CD4-positive, alpha-beta T cell (primary cell): ENCODE measurements around the gene GORASP1. TPM values are rescaled to one million over a fixed set of nuclear protein-coding genes. Genes with fewer than 3 reads are reported as not detected.

ENCODE experiments used
- ATAC-seq: fragments of 200-7000 bp; cut with Tn5 transposase; one replicate; pipeline ENCODE4 v1.10.0; 2022; ENCODE audit warnings: mild to moderate bottlenecking; ENCODE audit not compliant: poor library complexity
- CTCF ChIA-PET: fragments of 350-600 bp; sonication (Branson Sonifier 250); formaldehyde crosslinking; loops from one replicate; lab custom pipeline; 2021; ENCODE audit warnings: antibody characterized with exemption, inconsistent platforms; lab: Charles Lee
- POLR2A ChIA-PET: fragments of 350-600 bp; sonication (Branson Sonifier 250); formaldehyde crosslinking; loops from one replicate; lab custom pipeline; 2021; ENCODE audit warnings: antibody characterized with exemption, inconsistent platforms; lab: Charles Lee
- DNase-seq, 14 experiments: peaks; one replicate each; pipeline ENCODE4 v3.0.0-alpha.2; 2013 to 2020; ENCODE audit warnings: mixed read lengths in 2 of 14
- H3K27ac ChIP-seq, 2 donors: one replicate each; pipeline versions ENCODE4 v1.5.1 to v1.7.0; 2013; ENCODE audit warnings: low read length in 2 of 2, low read depth in 1 of 2, mild to moderate bottlenecking in 1 of 2
- H3K27me3 ChIP-seq, 2 experiments: 1 replicate in 1 of 2; 2 replicates in 1 of 2; pipeline versions ENCODE4 v1.6.1 to v1.7.0; 2013; ENCODE audit warnings: low read length in 2 of 2, control low read depth in 1 of 2, mild to moderate bottlenecking in 1 of 2, moderate library complexity in 1 of 2; ENCODE audit not compliant: insufficient read depth in 2 of 2, control insufficient read depth in 1 of 2
- H3K36me3 ChIP-seq: one replicate; pipeline ENCODE4 v1.6.1; 2013; ENCODE audit warnings: low read length, control low read depth; ENCODE audit not compliant: insufficient read depth
- H3K4me1 ChIP-seq: one replicate; pipeline ENCODE4 v1.6.1; 2013; ENCODE audit warnings: low read length, control low read depth; ENCODE audit not compliant: insufficient read depth
- H3K4me3 ChIP-seq: one replicate; pipeline ENCODE4 v1.5.1; 2013; ENCODE audit warnings: mild to moderate bottlenecking, low read length, moderate library complexity
- H3K9me3 ChIP-seq, 2 experiments: 1 replicate in 1 of 2; 2 replicates in 1 of 2; pipeline versions ENCODE4 v1.6.1 to v1.7.0; 2013; ENCODE audit warnings: low read length in 2 of 2, mild to moderate bottlenecking in 2 of 2, control low read depth in 1 of 2, moderate library complexity in 1 of 2; ENCODE audit not compliant: control insufficient read depth in 1 of 2, insufficient read depth in 1 of 2
- H3K27ac Mint-ChIP-seq: one replicate; pipeline ENCODE4 v1.8.0; 2020; ENCODE audit warnings: mixed read lengths
- H3K27me3 Mint-ChIP-seq: one replicate; pipeline ENCODE4 v1.8.0; 2021; ENCODE audit warnings: mixed read lengths
- H3K36me3 Mint-ChIP-seq: one replicate; pipeline ENCODE4 v1.8.0; 2021; ENCODE audit warnings: low read depth, mixed read lengths
- H3K4me1 Mint-ChIP-seq: one replicate; pipeline ENCODE4 v1.8.0; 2021; ENCODE audit warnings: low read depth, mixed read lengths
- H3K4me3 Mint-ChIP-seq: one replicate; pipeline ENCODE4 v1.8.0; 2020; ENCODE audit warnings: mild to moderate bottlenecking, mixed read lengths
- H3K9me3 Mint-ChIP-seq: one replicate; pipeline ENCODE4 v1.8.0; 2020; ENCODE audit warnings: mixed read lengths
- CTCF ChIP-seq: fragments of 200-600 bp; IDR thresholded peaks from one replicate; pipeline ENCODE4 v1.8.0; 2022; ENCODE audit warnings: antibody characterized with exemption, mild to moderate bottlenecking
- intact Hi-C, 2 experiments: fragments of 100-400 bp; cut with DNase I in 1 of 2; cut with micrococcal nuclease in 1 of 2; formaldehyde crosslinking; loops; one replicate each; pipeline versions ENCODE4 v1.15.1 to v1.9.0; 2023 to 2025; cut with DNase I, micrococcal nuclease
- total RNA-seq, 174 experiments: library from RNA in 2 of 174; stranded (reverse) in 2 of 174; gene quantifications; one replicate each; pipeline ENCODE4 v1.2.3 and lab custom pipeline; 2021 to 2026

GORASP1 gene
- total RNA-seq, 2 experiments from 2014 or later: 29.1 to 31.5 TPM

- Histone ChIP-seq H3K36me3 (no peaks in the 10 kb centered on the region), H3K4me3 (no peak overlapping the region), H3K4me1 (no peaks in the 10 kb centered on the region), H3K27ac (no peak overlapping the region), H3K9me3 (no peaks in the 10 kb centered on the region), H3K27me3 (no peaks in the 10 kb centered on the region)
- H3K27ac Mint-ChIP-seq: no peak overlapping the region
- H3K27me3 Mint-ChIP-seq: no peaks in the 10 kb centered on the region
- no peaks in the 10 kb centered on the region for H3K9me3 Mint-ChIP-seq
- POLR2A ChIA-PET: interaction anchor here (0.6 to 1.1 kb wide), 2 partner anchors 9 to 14 kb away, joined by 3 read pairs; no protein-coding TSS in a partner anchor
- H3K36me3 Mint-ChIP-seq: no peaks in the 10 kb centered on the region
- no peak overlapping the region for H3K4me3 Mint-ChIP-seq
- H3K4me1 Mint-ChIP-seq: no peaks in the 10 kb centered on the region
- TF ChIP-seq CTCF: no peak
- CTCF ChIA-PET: interaction anchor here (1.6 kb wide), 1 partner anchor 170 kb away, joined by 4 read pairs; no protein-coding TSS in a partner anchor
- DNase-seq: peak in 2 of 14 experiments; percentile 1 to 2
- no peak for ATAC-seq
- intact Hi-C loops: no loop called here
Observed at GRCh38 chr3:39118079-39118478, 10.7 kb upstream of the GORASP1 start.

GRCh38 chr3:39115870-39116269 lies 8.4 kb upstream of the GORASP1 start:
- Mint-ChIP-seq H3K27ac (no peak overlapping the region), H3K27me3 (no peaks in the 10 kb centered on the region), H3K4me1 (no peaks in the 10 kb centered on the region), H3K36me3 (no peaks in the 10 kb centered on the region), H3K4me3 (no peak overlapping the region), H3K9me3 (no peaks in the 10 kb centered on the region)
- intact Hi-C loops: no loop called here
- Histone ChIP-seq H3K4me1 (no peaks in the 10 kb centered on the region), H3K4me3 (no peak overlapping the region), H3K9me3 (no peaks in the 10 kb centered on the region), H3K36me3 (no peaks in the 10 kb centered on the region), H3K27ac (no peak overlapping the region), H3K27me3 (no peaks in the 10 kb centered on the region)
- POLR2A ChIA-PET: interaction anchor here (0.9 kb wide), 1 partner anchor 8 kb away, joined by 4 read pairs; no protein-coding TSS in a partner anchor
- no peak for TF ChIP-seq CTCF
- ATAC-seq (no peak), DNase-seq (peak in 1 of 14 experiments; percentile 1)
- CTCF ChIA-PET: no interaction called here

- no peaks in the 10 kb centered on the region for H3K4me1 Mint-ChIP-seq
- ChIA-PET POLR2A (no interaction called here), CTCF (interaction anchor here (1.4 kb wide), 1 partner anchor 13 kb away, joined by 3 read pairs; no protein-coding TSS in a partner anchor)
- DNase-seq (no peak), ATAC-seq (no peak)
- Histone ChIP-seq H3K4me1 (no peaks in the 10 kb centered on the region), H3K27me3 (no peaks in the 10 kb centered on the region), H3K36me3 (no peaks in the 10 kb centered on the region), H3K4me3 (no peak overlapping the region), H3K27ac (no peak overlapping the region), H3K9me3 (no peaks in the 10 kb centered on the region)
- H3K9me3 Mint-ChIP-seq: no peaks in the 10 kb centered on the region
- H3K4me3 Mint-ChIP-seq: no peak overlapping the region
- intact Hi-C loops: no loop called here
- H3K27ac Mint-ChIP-seq: no peak overlapping the region
- no peak for TF ChIP-seq CTCF
- no peaks in the 10 kb centered on the region for H3K27me3 Mint-ChIP-seq
- no peaks in the 10 kb centered on the region for H3K36me3 Mint-ChIP-seq
Observed at GRCh38 chr3:39114456-39114855, 7.0 kb upstream of the GORASP1 start.
